Limb (tissue), 2 donors: ENCODE measurements around the gene SDC3.

Source experiments
- DNase-seq, 2 donors: peaks; one replicate each; pipeline ENCODE4 v3.0.0-alpha.2; 2016; ENCODE audit errors: extremely low spot score in 2 of 2

The SDC3 gene

GRCh38 chr1:30855686-30856259 is 52.8 kb downstream of the SDC3 start:
- DNase-seq: no peak

GRCh38 chr1:30853350-30853749 is 55.2 kb downstream of the SDC3 start:
- DNase-seq: no peak

GRCh38 chr1:30852026-30852425 is 56.5 kb downstream of the SDC3 start:
- DNase-seq: no peak

DNA sequence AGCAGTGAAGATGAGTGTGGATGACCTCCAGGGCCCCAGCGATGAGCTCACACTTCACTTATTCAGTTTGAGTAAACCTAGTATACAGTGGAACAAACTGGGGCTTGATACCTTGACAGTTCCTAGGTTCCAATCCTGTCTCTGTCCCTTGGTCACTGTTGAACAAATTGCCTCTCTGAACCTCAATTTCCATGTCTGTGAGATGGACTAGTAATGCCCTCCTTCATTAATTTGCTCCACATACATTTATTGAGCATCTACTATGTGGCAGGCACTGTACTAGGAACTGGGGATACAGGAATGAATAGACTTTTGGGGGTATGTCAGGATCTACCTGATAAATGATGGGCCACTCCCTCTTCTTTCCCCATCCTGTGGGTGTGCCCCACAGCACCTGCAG is 57.3 kb downstream of the SDC3 start:
- no peak for DNase-seq

DNA sequence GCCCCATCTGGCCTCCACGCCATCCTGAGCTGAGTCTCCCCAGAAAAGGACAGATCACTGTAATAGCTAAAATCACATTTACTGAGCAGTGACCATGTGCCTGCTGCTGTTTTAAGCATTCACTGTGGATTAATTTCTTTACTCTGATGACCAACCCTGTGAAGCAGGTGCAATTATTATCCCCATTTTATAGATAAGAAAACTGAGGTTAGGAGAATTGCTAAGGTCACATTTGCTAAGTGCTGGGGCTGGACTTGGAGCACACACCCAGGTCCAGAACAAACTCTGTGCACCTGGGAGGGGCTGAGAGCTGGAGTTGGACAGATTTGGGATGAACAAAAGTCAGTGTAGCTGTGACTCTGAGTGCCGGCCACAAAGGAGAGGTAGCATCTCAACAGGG is 58.0 kb downstream of the SDC3 start:
- DNase-seq: no peak

DNA sequence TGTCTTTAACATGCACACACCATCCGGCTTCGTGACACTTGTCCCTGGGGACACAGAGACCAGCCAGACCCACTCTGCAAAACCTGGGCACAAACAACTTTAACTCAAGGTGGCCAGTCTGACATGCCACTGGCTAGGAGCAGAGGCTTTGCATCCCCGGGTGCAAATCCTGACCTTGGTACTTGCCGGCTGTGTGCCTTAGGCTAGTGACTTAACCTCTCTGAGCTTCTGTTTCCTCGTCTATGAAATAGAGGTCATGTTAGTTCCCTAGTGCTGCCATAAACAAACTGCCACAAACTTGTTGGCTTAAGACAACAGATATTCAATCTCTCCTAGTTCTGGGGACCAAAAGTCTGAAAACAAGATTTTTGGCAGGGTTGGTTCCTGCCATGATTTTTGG is 60.4 kb downstream of the SDC3 start:
- DNase-seq: no peak

GRCh38 chr1:30847358-30847972 is 61.1 kb downstream of the SDC3 start:
- peak in 1 of 2 donors; percentile 64 for DNase-seq

DNA sequence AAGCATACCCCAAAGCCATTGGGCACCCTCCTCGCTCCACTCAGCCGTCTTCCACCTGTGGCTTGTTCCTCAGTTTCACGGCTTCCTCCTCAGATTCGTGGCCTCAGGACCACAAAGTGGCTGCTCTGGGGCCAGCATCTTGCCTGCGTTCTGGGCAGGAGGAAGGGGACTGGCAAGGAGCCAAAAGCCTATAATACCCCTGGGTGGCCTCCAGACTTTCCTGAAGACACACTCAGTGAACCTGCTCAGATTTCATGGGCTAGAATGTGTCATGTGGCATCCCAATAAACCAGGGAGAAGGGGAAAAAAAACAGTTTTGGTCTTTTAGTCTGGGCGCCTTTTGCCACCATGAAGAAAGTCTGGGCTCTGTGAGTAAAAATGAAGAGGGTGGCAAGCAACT is 62.0 kb downstream of the SDC3 start:
- DNase-seq: no peak

DNA sequence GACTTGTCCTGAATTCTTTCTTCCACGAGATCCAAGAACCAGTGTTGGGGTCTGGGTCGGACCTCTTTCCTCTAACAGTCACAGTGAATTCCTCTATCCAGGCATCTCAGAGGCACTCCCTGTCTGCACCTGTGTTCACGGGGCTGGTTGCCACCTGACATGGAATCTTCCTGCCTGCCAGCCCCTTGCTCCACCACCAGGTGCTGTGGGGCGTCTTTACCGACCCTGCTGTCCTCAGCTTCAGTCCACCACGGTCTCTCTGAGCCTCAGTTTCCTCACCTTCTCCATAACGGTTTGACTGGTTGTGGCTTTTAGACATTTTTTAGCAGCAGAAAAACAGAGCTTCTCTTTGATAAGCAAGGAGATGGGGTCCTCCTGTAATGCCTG is 62.7 kb downstream of the SDC3 start:
- DNase-seq: no peak

DNA sequence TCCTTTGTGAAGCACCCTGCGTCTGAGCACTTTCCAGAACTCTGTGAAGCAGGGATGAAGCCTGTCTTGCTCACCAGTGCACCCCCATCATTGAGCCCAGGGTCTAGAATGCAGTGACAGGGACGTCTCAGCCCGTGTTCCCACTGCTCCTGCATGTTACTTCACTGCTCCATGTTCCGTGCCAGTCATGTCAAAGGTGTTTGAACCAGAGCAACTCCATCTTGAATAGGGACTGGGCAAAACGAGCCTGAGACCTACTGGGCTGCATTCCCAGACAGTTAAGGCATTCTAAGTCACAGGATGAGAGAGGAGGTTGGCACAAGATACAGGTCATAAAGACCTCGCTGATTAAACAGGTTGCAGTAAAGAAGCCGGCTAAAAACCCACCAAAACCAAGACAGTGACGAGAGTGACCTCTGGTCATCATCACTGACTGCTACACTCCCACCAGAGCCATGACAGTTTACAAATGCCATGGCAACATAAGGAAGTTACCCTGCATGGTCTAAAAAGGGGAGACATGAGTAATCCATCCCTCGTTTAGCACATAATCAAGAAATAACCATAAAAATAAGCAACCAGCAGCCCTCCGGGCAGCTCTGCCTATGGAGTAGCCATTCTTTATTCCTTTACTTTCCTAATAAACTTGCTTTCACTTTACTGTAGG is 63.2 kb downstream of the SDC3 start:
- no peak for DNase-seq

DNA sequence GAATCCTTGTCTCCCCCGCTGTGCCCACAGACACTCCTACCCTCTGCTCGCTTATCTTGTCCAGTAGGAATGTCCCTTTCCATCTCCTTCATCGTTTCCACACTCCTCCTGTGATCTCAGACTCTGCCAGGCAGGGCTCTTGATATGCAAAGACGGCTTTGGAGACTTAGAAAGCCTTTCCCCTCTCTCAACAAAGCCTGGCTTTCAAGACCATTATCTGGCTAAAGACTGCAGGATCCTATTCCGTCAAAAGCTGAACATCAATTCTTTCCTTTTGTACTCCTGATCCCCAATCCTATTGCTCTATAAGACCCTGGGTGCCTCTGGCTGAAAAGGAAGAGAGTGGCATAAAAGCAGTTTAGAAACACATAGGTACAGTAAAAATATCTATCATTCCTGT is 63.9 kb downstream of the SDC3 start:
- DNase-seq: no peak

GRCh38 chr1:30842697-30843354 is 65.7 kb downstream of the SDC3 start:
- no peak for DNase-seq

- DNase-seq: no peak
Observed at GRCh38 chr1:30840904-30841598, 67.5 kb downstream of the SDC3 start.

- DNase-seq: no peak
Observed at GRCh38 chr1:30839827-30840359, 68.7 kb downstream of the SDC3 start.

DNA sequence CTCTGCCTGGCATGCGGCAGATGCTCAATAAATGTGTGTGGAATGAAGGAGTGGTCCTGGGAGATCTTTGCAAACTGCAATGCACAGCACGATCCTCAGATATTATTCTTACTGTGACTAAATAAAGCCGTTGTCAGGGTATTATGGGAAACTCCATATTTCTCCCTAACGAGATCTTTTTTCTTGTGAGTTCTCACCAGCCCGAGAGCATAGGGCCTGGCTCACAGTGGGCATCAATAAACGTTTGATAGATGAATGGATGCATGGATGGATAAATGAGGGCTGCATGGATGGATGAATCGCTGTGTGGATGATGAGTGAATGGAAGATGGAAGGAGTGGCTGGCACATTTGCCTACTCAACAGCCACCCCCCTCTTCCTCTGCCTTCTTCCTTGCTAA is 69.6 kb downstream of the SDC3 start:
- no peak for DNase-seq

GRCh38 chr1:30837653-30838052 is 70.9 kb downstream of the SDC3 start:
- no peak for DNase-seq

GRCh38 chr1:30834253-30834652 is 74.3 kb downstream of the SDC3 start:
- DNase-seq: no peak

DNA sequence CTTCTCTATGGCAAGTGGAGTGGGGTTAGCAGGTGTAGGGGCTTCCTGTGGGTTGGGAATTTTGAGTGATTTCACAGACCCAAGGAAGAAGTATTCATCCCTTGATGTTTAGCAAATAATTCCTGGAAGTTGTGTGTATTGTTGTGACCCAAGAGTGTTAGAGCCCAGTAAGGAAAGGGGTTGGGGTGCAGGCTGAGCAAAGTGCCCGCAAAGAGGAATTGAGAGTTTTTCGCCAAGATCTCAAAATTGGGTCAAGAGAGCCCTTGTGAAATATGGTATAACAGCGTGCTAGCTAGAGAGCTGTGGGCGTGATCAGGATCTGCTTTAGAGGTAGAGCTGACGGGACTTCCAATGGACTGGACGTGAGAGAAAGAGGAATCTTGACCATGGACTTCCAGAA is 78.0 kb downstream of the SDC3 start:
- DNase-seq: no peak

DNA sequence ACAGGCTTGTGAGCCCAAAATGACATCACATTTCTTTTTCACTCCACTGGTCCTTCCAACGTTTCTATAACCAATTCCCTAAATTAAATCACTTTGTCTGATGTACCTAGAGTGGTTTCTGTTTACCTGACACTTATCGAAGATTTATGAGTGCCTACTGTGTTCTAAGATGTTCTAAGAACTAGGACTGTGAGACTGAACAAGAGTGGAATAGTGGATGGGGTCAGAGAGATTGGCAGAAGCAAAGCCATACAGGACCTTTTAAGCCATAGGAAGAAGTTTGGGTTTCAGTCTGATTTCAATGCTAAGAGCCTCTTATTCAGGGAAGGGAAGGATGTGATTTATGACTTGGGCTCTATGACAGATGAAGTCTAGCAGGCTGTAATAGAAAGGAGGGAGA is 78.7 kb downstream of the SDC3 start:
- no peak for DNase-seq

- DNase-seq: no peak
Observed at GRCh38 chr1:30824736-30825429, 83.7 kb downstream of the SDC3 start.
